22Rv1 (cell line): ENCODE measurements around the gene COBLL1.

Experiments
- H3K27ac ChIP-seq: fragments of 450-650 bp; 2 replicates; pipeline ENCODE4 v1.5.1; 2017
- CTCF ChIP-seq: fragments of 450-650 bp; IDR thresholded peaks from 2 replicates; pipeline ENCODE4 v1.5.1; 2017; ENCODE audit warnings: mild to moderate bottlenecking
- ZFX ChIP-seq: fragments of 450-650 bp; IDR thresholded peaks from 2 replicates; pipeline ENCODE4 v1.6.1; 2017; ENCODE audit warnings: antibody characterized with exemption, borderline replicate concordance

COBLL1 gene

GRCh38 chr2:164693390-164693789, 148.2 kb downstream of the COBLL1 start:
- no peak for TF ChIP-seq CTCF
- TF ChIP-seq ZFX: no peak
- H3K27ac ChIP-seq: peak overlapping the region; percentile 50

- peak overlapping the region; percentile 50 for H3K27ac ChIP-seq
- TF ChIP-seq CTCF: no peak
- TF ChIP-seq ZFX: no peak
Measured at GRCh38 chr2:164692958-164693357, 148.7 kb downstream of the COBLL1 start.

GRCh38 chr2:164692114-164692513, 149.5 kb downstream of the COBLL1 start:
- TF ChIP-seq CTCF (no peak), ZFX (no peak)
- no peak overlapping the region for H3K27ac ChIP-seq

- TF ChIP-seq ZFX (no peak), CTCF (no peak)
- no peak overlapping the region for H3K27ac ChIP-seq
Measured at GRCh38 chr2:164691346-164691887, 150.2 kb downstream of the COBLL1 start.

- H3K27ac ChIP-seq: no peak overlapping the region
- TF ChIP-seq CTCF (no peak), ZFX (no peak)
Measured at GRCh38 chr2:164690361-164690760, 151.3 kb downstream of the COBLL1 start.

GRCh38 chr2:164688896-164689419, 152.7 kb downstream of the COBLL1 start:
- TF ChIP-seq ZFX (no peak), CTCF (no peak)
- H3K27ac ChIP-seq: no peak overlapping the region

- TF ChIP-seq ZFX: no peak
- TF ChIP-seq CTCF: no peak
- H3K27ac ChIP-seq: no peak overlapping the region
Measured at GRCh38 chr2:164681009-164681408, 160.6 kb downstream of the COBLL1 start.
